Stimulated activated naive CD8-positive, alpha-beta T cell treated with anti-CD3 and anti-CD28 coated beads, Interleukin-15, Interleukin-2, amounts not matched to agents 100 U/mL and 50 U/mL, for 24 hours (primary cell): ENCODE data around the gene THAP5.
A peak's percentile ranks its signal among the peaks of the same experiment; 100 is the strongest.

ENCODE experiments used
- ATAC-seq: fragments of 150-1000 bp; cut with Tn5 transposase; one replicate; pipeline ENCODE4 v1.10.0; 2021
- DNase-seq: peaks from one replicate; pipeline ENCODE4 v3.0.0; 2021

The THAP5 gene

GRCh38 chr7:108569381-108570145, at the start of gene THAP5, which contains the start of gene DNAJB9:
THAP5 (minus strand) TSS chr7:108569706; CDS start chr7:108569569, 137 bp downstream.
DNAJB9 (plus strand) TSS chr7:108569874; CDS start chr7:108571727, 1,853 bp downstream.
- peak; percentile 98 for DNase-seq
- peak; percentile 94 for ATAC-seq

GRCh38 chr7:108618056-108618455, 48.5 kb upstream of the THAP5 start:
- DNase-seq: no peak
- no peak for ATAC-seq

GRCh38 chr7:108614896-108615295, 45.4 kb upstream of the THAP5 start:
- ATAC-seq (no peak), DNase-seq (no peak)

GRCh38 chr7:108613949-108614381, 44.5 kb upstream of the THAP5 start:
- no peak for DNase-seq
- no peak for ATAC-seq

GRCh38 chr7:108613147-108613948, 43.8 kb upstream of the THAP5 start:
- DNase-seq: no peak
- no peak for ATAC-seq

GRCh38 chr7:108611268-108611667, 41.8 kb upstream of the THAP5 start:
- DNase-seq (no peak), ATAC-seq (no peak)

GRCh38 chr7:108609643-108610042, 40.1 kb upstream of the THAP5 start:
- DNase-seq (no peak), ATAC-seq (no peak)

GRCh38 chr7:108605559-108606201, 36.2 kb upstream of the THAP5 start:
- DNase-seq (no peak), ATAC-seq (peak; percentile 39)

GRCh38 chr7:108604307-108605077, 35.0 kb upstream of the THAP5 start:
- ATAC-seq (peak; percentile 12), DNase-seq (no peak)

- DNase-seq (no peak), ATAC-seq (no peak)
These were observed 34.3 kb upstream of the THAP5 start for GRCh38 chr7:108603656-108604306.

GRCh38 chr7:108600399-108600798, 30.9 kb upstream of the THAP5 start:
- ATAC-seq (no peak), DNase-seq (no peak)

- no peak for DNase-seq
- no peak for ATAC-seq
These were observed 29.5 kb upstream of the THAP5 start for GRCh38 chr7:108598914-108599580.

- ATAC-seq (no peak), DNase-seq (no peak)
These were observed 28.6 kb upstream of the THAP5 start for GRCh38 chr7:108598153-108598552.

GRCh38 chr7:108596560-108596959, 27.1 kb upstream of the THAP5 start:
- DNase-seq (no peak), ATAC-seq (no peak)

GRCh38 chr7:108592646-108593201, 23.2 kb upstream of the THAP5 start:
- DNase-seq (no peak), ATAC-seq (no peak)

GRCh38 chr7:108590606-108591005, 21.1 kb upstream of the THAP5 start:
- DNase-seq (no peak), ATAC-seq (no peak)

- ATAC-seq: no peak
These were observed 20.4 kb upstream of the THAP5 start for GRCh38 chr7:108589874-108590273.

GRCh38 chr7:108589199-108589598, 19.7 kb upstream of the THAP5 start:
- DNase-seq (no peak), ATAC-seq (no peak)

More at GRCh38 chr7:108589874-108590273, 20.4 kb upstream of the THAP5 start:
- no peak for DNase-seq

GRCh38 chr7:108586274-108586710, 16.8 kb upstream of the THAP5 start:
- no peak for ATAC-seq
- DNase-seq: no peak

- ATAC-seq (no peak), DNase-seq (no peak)
These were observed 16.3 kb upstream of the THAP5 start for GRCh38 chr7:108585843-108586242.
